GM12878 (cell line): Measurements from ENCODE around the gene TRDN. TPM values are rescaled to one million over a fixed set of nuclear protein-coding genes. Genes with fewer than 3 reads are reported as not detected.

Source experiments
- ATAC-seq: fragments of 200-7000 bp; cut with Tn5 transposase; 3 replicates; pipeline ENCODE4 v1.9.1; 2020; ENCODE audit warnings: mild to moderate bottlenecking, moderate library complexity
- BruUV-seq: library from RNA; stranded (reverse); fragments of 400-500 nt; replicated peaks from 2 replicates; lab custom pipeline; 2021; lab: Mats Ljungman, UMichigan
- CTCF ChIA-PET: fragments of 300-600 bp; sonication (Branson Sonifier 250); formaldehyde crosslinking; extraction: SDS; loops from one replicate; lab custom pipeline; 2021; ENCODE audit warnings: inconsistent platforms; lab: Yijun Ruan, JAX
- POLR2A ChIA-PET: fragments of 350-600 bp; formaldehyde crosslinking; extraction: SDS; loops from one replicate; lab custom pipeline; 2021; ENCODE audit warnings: inconsistent platforms; lab: Charles Lee
- RAD21 ChIA-PET: fragments of 300-600 bp; sonication (Branson Sonifier 250); formaldehyde crosslinking; loops from one replicate; lab custom pipeline; 2023; ENCODE audit warnings: antibody characterized with exemption; ENCODE audit not compliant: unreplicated experiment; lab: Charles Lee
- SMC1A ChIA-PET: fragments of 300-600 bp; sonication (Branson Sonifier 250); formaldehyde crosslinking; loops from one replicate; lab custom pipeline; 2023; ENCODE audit not compliant: unreplicated experiment, uncharacterized antibody; lab: Charles Lee
- DNase-seq: peaks from one replicate; pipeline ENCODE4 v3.0.0-alpha.2; 2011; ENCODE audit warnings: low read depth, low spot score
- FAIRE-seq: peaks from 3 replicates; lab custom pipeline; 2011; peaks lifted over from hg19 to GRCh38; lab: Jason Lieb, UNC
- H2AFZ ChIP-seq: 2 replicates; pipeline ENCODE4 v1.6.0; 2011; ENCODE audit warnings: low read depth, low read length, control low read depth; ENCODE audit not compliant: control insufficient read depth
- H3K27ac ChIP-seq: 2 replicates; pipeline ENCODE4 v1.5.1; 2011; ENCODE audit warnings: control low read depth; ENCODE audit not compliant: control insufficient read depth, insufficient read depth
- H3K27me3 ChIP-seq, 2 experiments: replicated peaks in 1 of 2; 2 replicates each; pipeline versions ENCODE4 v1.6.0 to v1.6.1; 2011; ENCODE audit warnings: low read length in 1 of 2; ENCODE audit not compliant: control insufficient read depth in 2 of 2, insufficient read depth in 2 of 2
- H3K36me3 ChIP-seq, 2 experiments: 2 replicates each; pipeline ENCODE4 v1.5.1; 2011; ENCODE audit warnings: low read length in 1 of 2; ENCODE audit not compliant: control insufficient read depth in 2 of 2, insufficient read depth in 2 of 2
- H3K4me1 ChIP-seq: 2 replicates; pipeline ENCODE4 v1.6.1; 2011; ENCODE audit warnings: mild to moderate bottlenecking, low read length, moderate library complexity, mixed read lengths; ENCODE audit not compliant: control insufficient read depth, insufficient read depth
- H3K4me2 ChIP-seq: 2 replicates; pipeline ENCODE4 v1.6.0; 2011; ENCODE audit warnings: control low read depth; ENCODE audit not compliant: control insufficient read depth, insufficient read depth
- H3K4me3 ChIP-seq: fragments of 200-600 bp; sonication (generic); 2 replicates; pipeline ENCODE4 v1.5.1; 2016
- H3K79me2 ChIP-seq: 2 replicates; pipeline ENCODE4 v1.6.0; 2011; ENCODE audit warnings: low read length; ENCODE audit not compliant: control insufficient read depth, insufficient read depth
- H3K9ac ChIP-seq: 2 replicates; pipeline ENCODE4 v1.8.0; 2011; ENCODE audit warnings: low read length, control low read depth, mixed read lengths; ENCODE audit not compliant: control insufficient read depth, insufficient read depth
- H3K9me3 ChIP-seq: replicated peaks from 3 replicates; pipeline ENCODE4 v1.5.1; 2011; ENCODE audit warnings: mild to moderate bottlenecking, low read length; ENCODE audit not compliant: control insufficient read depth, insufficient read depth
- H4K20me1 ChIP-seq: 2 replicates; pipeline ENCODE4 v1.6.0; 2011; ENCODE audit not compliant: control insufficient read depth, insufficient read depth
- BRCA1 ChIP-seq: IDR thresholded peaks from 2 replicates; pipeline ENCODE4 v1.6.1; 2011; ENCODE audit warnings: low read depth, low read length, improper control_type of control experiment
- CREM ChIP-seq: IDR thresholded peaks from 2 replicates; pipeline ENCODE4 v1.6.1; 2014; ENCODE audit warnings: antibody characterized with exemption, low read depth
- ESRRA ChIP-seq: IDR thresholded peaks from 2 replicates; pipeline ENCODE4 v1.6.1; 2012; ENCODE audit warnings: mild to moderate bottlenecking, low read length, improper control_type of control experiment
- EZH2 ChIP-seq: IDR thresholded peaks from 2 replicates; pipeline ENCODE4 v1.6.1; 2012; ENCODE audit warnings: low read depth, mild to moderate bottlenecking, control low read depth, inconsistent platforms, low read length, borderline replicate concordance; ENCODE audit not compliant: control insufficient read depth
- HSF1 ChIP-seq: fragments of 150-350 bp; IDR thresholded peaks from 2 replicates; pipeline ENCODE4 v1.6.1; 2014; ENCODE audit warnings: mild to moderate bottlenecking, low read depth, low read length
- MEF2A ChIP-seq: IDR thresholded peaks from 2 replicates; pipeline ENCODE4 v1.6.1; 2011; ENCODE audit warnings: low read depth, mild to moderate bottlenecking, low read length, moderate library complexity; ENCODE audit not compliant: insufficient read depth
- POLR2AphosphoS5 ChIP-seq: IDR thresholded peaks from 2 replicates; pipeline ENCODE4 v1.6.1; 2011; ENCODE audit warnings: mild to moderate bottlenecking, low read length, inconsistent platforms
- POU2F2 ChIP-seq: IDR thresholded peaks from 3 replicates; pipeline ENCODE4 v1.6.1; 2011; ENCODE audit warnings: low read depth, mild to moderate bottlenecking, low read length, borderline replicate concordance
- SRF ChIP-seq, 2 experiments: IDR thresholded peaks; 2 replicates each; pipeline ENCODE4 v1.6.1; 2011; ENCODE audit warnings: low read depth in 2 of 2, low read length in 2 of 2, mild to moderate bottlenecking in 1 of 2, moderate library complexity in 1 of 2
- TCF3 ChIP-seq: IDR thresholded peaks from 2 replicates; pipeline ENCODE4 v1.6.1; 2012; ENCODE audit warnings: low read depth, mild to moderate bottlenecking, low read length, borderline replicate concordance; ENCODE audit not compliant: insufficient read depth
- WGBS: methylation state at CpG from one replicate; pipeline ENCODE4 v1.1.6; 2016; ENCODE audit warnings: low lambda C conversion rate; ENCODE audit not compliant: insufficient replicate concordance, insufficient coverage; ENCODE audit errors: missing lambda C conversion rate; 5-methylcytosine and 5-hydroxymethylcytosine counted together
- in situ Hi-C: fragments of 300-500 bp; cut with MboI; formaldehyde crosslinking; loops from 9 replicates; pipeline ENCODE4 v1.14.3; 2018; ENCODE audit warnings: mixed read lengths
- intact Hi-C: fragments of 100-400 bp; cut with micrococcal nuclease; formaldehyde crosslinking; loops from one replicate; pipeline ENCODE4 v1.14.2; 2022; ENCODE audit not compliant: unreplicated experiment
- polyA plus RNA-seq, 11 experiments: library from polyadenylated mRNA; depleted of rRNA in 4 of 11; unstranded in 6 of 11; stranded (reverse) in 5 of 11; fragments of >200 nt; fragmentation: Nextera tagmentation in 4 of 11; fragmentation: Illumina TruSeq in 1 of 11; extraction: Ambion mirVana in 4 of 11; extraction: Trizol in 1 of 11; gene quantifications; 1 replicate in 1 of 11; 2 replicates in 10 of 11; pipeline versions ENCODE4 v1.2.1 to v1.2.3, GENCODE V29; 2011 to 2016; ENCODE audit warnings: inconsistent platforms in 2 of 11, missing spikeins in 2 of 11, low read depth in 1 of 11
- total RNA-seq, 4 experiments: library from RNA; depleted of rRNA in 3 of 4; stranded (reverse); fragments of >200 nt in 3 of 4; fragmentation: Illumina TruSeq in 1 of 4; extraction: Trizol in 1 of 4; gene quantifications; 2 replicates each; pipeline versions ENCODE4 v1.2.1 to v1.2.3, GENCODE V29; 2013 to 2021
- TF ChIP-seq, protein P1 (sequence below): fragments of 450-650 bp; formaldehyde crosslinking; IDR thresholded peaks from 2 replicates; pipeline ENCODE4 v1.4.0; 2020; ENCODE audit warnings: mild to moderate bottlenecking, moderate library complexity
- TF ChIP-seq, protein P2 (sequence below): IDR thresholded peaks from 2 replicates; pipeline ENCODE4 v1.6.1; 2012; ENCODE audit warnings: mild to moderate bottlenecking, low read depth, low read length
- TF ChIP-seq, protein P3 (sequence below): fragments of 450-650 bp; IDR thresholded peaks from 2 replicates; pipeline ENCODE4 v1.6.1; 2017; ENCODE audit warnings: low read depth, mild to moderate bottlenecking, moderate library complexity

Gene TRDN
- total and polyA plus RNA-seq, 10 of the 15 experiments (the other 5 are each of a cell fraction or from before 2014, with no cell fraction given) = not detected

GRCh38 chr6:123507582-123507981 lies 129.2 kb downstream of the TRDN start (continued):
- TF ChIP-seq HSF1 = no peak
- TF ChIP-seq MEF2A = no peak
- TF ChIP-seq, protein P1, sequence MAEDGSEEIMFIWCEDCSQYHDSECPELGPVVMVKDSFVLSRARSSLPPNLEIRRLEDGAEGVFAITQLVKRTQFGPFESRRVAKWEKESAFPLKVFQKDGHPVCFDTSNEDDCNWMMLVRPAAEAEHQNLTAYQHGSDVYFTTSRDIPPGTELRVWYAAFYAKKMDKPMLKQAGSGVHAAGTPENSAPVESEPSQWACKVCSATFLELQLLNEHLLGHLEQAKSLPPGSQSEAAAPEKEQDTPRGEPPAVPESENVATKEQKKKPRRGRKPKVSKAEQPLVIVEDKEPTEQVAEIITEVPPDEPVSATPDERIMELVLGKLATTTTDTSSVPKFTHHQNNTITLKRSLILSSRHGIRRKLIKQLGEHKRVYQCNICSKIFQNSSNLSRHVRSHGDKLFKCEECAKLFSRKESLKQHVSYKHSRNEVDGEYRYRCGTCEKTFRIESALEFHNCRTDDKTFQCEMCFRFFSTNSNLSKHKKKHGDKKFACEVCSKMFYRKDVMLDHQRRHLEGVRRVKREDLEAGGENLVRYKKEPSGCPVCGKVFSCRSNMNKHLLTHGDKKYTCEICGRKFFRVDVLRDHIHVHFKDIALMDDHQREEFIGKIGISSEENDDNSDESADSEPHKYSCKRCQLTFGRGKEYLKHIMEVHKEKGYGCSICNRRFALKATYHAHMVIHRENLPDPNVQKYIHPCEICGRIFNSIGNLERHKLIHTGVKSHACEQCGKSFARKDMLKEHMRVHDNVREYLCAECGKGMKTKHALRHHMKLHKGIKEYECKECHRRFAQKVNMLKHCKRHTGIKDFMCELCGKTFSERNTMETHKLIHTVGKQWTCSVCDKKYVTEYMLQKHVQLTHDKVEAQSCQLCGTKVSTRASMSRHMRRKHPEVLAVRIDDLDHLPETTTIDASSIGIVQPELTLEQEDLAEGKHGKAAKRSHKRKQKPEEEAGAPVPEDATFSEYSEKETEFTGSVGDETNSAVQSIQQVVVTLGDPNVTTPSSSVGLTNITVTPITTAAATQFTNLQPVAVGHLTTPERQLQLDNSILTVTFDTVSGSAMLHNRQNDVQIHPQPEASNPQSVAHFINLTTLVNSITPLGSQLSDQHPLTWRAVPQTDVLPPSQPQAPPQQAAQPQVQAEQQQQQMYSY (CRISPR knock-in tag) = no peak

DNA sequence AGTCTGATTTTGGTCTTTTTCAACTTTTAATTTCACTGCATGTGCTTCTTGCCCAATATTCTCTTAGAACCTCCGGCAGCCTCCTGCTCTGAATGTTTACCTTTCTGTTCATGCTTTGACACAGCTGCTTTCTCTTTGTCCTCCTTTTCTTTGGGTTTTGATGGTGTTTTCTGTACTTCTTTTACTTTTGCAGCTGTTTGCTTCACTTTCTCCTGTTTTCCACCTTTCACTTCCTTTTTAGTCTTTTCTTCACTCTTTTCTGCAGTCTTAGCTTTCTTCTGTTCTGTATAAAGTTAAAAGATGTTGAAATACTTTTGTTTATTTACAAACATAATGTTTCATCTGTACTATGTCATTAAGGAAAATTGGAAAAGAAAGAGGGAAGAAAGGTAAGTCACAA lies 133.1 kb downstream of the TRDN start:
- POLR2A ChIA-PET = no interaction called here
- Histone ChIP-seq H3K27me3 (no peaks in the 10 kb centered on the region), H3K36me3 (no peaks in the 10 kb centered on the region), H3K9me3 (no peaks in the 10 kb centered on the region), H3K4me3 (no peak overlapping the region), H3K4me2 (no peak overlapping the region), H4K20me1 (no peaks in the 10 kb centered on the region), H3K9ac (no peak overlapping the region), H2AFZ (no peak overlapping the region), H3K79me2 (no peaks in the 10 kb centered on the region), H3K27ac (no peak overlapping the region), H3K4me1 (no peaks in the 10 kb centered on the region)
- DNase-seq (no peak), ATAC-seq (no peak), FAIRE-seq (no peak)
- in situ Hi-C loops = no loop called here
- SMC1A ChIA-PET = no interaction called here
- CTCF ChIA-PET = no interaction called here
- RAD21 ChIA-PET = no interaction called here
- BruUV-seq = no TSS peak
- intact Hi-C loops = no loop called here
- 8% methylated on average over 1 of the region's 1 CpG for WGBS
- TF ChIP-seq, protein P2, sequence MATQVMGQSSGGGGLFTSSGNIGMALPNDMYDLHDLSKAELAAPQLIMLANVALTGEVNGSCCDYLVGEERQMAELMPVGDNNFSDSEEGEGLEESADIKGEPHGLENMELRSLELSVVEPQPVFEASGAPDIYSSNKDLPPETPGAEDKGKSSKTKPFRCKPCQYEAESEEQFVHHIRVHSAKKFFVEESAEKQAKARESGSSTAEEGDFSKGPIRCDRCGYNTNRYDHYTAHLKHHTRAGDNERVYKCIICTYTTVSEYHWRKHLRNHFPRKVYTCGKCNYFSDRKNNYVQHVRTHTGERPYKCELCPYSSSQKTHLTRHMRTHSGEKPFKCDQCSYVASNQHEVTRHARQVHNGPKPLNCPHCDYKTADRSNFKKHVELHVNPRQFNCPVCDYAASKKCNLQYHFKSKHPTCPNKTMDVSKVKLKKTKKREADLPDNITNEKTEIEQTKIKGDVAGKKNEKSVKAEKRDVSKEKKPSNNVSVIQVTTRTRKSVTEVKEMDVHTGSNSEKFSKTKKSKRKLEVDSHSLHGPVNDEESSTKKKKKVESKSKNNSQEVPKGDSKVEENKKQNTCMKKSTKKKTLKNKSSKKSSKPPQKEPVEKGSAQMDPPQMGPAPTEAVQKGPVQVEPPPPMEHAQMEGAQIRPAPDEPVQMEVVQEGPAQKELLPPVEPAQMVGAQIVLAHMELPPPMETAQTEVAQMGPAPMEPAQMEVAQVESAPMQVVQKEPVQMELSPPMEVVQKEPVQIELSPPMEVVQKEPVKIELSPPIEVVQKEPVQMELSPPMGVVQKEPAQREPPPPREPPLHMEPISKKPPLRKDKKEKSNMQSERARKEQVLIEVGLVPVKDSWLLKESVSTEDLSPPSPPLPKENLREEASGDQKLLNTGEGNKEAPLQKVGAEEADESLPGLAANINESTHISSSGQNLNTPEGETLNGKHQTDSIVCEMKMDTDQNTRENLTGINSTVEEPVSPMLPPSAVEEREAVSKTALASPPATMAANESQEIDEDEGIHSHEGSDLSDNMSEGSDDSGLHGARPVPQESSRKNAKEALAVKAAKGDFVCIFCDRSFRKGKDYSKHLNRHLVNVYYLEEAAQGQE = no peak
- no peak for TF ChIP-seq EZH2
- no peak for TF ChIP-seq ESRRA
- no peak for TF ChIP-seq POU2F2
- TF ChIP-seq, protein P3, sequence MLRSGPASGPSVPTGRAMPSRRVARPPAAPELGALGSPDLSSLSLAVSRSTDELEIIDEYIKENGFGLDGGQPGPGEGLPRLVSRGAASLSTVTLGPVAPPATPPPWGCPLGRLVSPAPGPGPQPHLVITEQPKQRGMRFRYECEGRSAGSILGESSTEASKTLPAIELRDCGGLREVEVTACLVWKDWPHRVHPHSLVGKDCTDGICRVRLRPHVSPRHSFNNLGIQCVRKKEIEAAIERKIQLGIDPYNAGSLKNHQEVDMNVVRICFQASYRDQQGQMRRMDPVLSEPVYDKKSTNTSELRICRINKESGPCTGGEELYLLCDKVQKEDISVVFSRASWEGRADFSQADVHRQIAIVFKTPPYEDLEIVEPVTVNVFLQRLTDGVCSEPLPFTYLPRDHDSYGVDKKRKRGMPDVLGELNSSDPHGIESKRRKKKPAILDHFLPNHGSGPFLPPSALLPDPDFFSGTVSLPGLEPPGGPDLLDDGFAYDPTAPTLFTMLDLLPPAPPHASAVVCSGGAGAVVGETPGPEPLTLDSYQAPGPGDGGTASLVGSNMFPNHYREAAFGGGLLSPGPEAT = no peak
- no peak for TF ChIP-seq BRCA1
- TF ChIP-seq TCF3 = no peak
- TF ChIP-seq SRF (IDR thresholded peaks at IDR 0.05; ENCODE audit: low read depth in 2 of 2, low read length in 2 of 2) = no peak
- no peak for TF ChIP-seq POLR2AphosphoS5
- no peak for TF ChIP-seq CREM
